AG09319 (cell line): Measurements from ENCODE around the gene AUTS2.

Experiments used
- DNase-seq: peaks from one replicate; pipeline ENCODE4 v3.0.0-alpha.2; 2010; ENCODE audit warnings: low read depth; ENCODE audit errors: extremely low read depth
- CTCF ChIP-seq: IDR thresholded peaks from 2 replicates; pipeline ENCODE4 v1.5.1; 2011; ENCODE audit warnings: low read depth, mild to moderate bottlenecking, inconsistent platforms, low read length, moderate library complexity

The AUTS2 gene

DNA sequence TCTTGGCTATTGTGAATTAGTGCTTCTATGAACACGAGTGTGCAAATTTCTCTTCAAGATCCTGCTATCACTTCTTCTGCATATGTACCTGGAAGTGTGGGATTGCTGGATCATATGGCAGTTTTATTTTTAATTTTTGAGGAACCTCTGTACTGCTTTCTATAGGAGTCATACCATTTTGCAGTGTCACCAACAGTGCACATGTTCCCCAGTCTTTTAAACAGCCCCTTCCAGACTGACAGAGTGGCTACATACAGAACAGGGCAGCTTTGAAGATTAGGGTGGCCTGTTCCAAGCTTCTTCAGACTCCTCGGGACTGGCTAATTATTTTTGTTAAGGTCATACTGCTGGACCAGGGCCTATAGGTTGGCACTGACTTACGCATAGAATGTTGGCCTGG, 82.9 kb downstream of the AUTS2 start:
- no peak for TF ChIP-seq CTCF
- no peak for DNase-seq

GRCh38 chr7:69682518-69682917, 84.2 kb downstream of the AUTS2 start:
- no peak for DNase-seq
- no peak for TF ChIP-seq CTCF

GRCh38 chr7:69683002-69683401, 84.7 kb downstream of the AUTS2 start:
- DNase-seq, result no peak
- no peak for TF ChIP-seq CTCF

DNA sequence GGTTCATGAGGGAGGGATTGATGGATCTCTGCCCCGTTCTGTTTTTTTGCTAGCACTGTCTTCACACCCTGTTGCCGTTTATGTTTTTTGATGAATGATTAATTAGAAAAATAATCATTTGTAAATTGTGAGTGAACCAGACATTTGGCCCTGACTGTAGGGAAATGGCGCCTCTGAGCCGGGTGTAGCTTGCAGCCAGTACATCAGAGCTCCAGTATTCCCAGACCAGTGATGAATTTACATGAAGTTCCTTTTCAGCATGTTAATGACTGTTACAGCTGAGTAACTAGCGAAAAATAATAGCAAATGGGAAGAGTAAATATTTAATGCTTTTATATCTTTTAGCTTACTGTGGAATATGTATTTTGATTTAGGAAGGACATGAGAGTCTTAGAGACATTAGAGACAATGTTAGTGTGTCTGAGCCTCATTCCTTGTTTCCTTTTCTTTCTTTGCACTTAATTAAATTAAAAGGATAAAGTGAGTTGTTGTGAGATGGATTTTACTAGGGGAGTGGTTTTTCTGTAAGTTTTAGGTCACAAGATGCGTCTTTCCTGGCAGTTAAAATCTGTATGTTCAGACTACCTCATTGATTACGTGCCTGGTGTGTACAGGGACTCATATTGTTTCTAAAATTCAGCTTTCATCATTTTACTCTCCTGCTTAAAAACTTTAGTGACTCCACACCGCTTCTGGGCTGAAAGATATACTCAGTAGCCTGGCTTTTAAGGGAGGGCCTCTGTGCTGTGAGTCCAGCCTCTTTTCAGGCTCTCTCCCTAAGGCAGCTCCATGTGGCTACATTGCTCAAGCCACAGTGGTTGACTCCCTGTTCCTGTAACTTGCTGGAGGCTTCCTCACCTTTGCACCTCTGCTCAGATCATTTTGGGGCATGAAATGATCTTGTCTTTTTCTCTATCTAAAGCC, 86.4 kb downstream of the AUTS2 start:
- no peak for DNase-seq
- TF ChIP-seq CTCF, result no peak

GRCh38 chr7:69685293-69685631, 87.0 kb downstream of the AUTS2 start:
- TF ChIP-seq CTCF, result no peak
- no peak for DNase-seq

- no peak for DNase-seq
- TF ChIP-seq CTCF, result no peak
These were observed 88.1 kb downstream of the AUTS2 start for GRCh38 chr7:69686366-69686765.

DNA sequence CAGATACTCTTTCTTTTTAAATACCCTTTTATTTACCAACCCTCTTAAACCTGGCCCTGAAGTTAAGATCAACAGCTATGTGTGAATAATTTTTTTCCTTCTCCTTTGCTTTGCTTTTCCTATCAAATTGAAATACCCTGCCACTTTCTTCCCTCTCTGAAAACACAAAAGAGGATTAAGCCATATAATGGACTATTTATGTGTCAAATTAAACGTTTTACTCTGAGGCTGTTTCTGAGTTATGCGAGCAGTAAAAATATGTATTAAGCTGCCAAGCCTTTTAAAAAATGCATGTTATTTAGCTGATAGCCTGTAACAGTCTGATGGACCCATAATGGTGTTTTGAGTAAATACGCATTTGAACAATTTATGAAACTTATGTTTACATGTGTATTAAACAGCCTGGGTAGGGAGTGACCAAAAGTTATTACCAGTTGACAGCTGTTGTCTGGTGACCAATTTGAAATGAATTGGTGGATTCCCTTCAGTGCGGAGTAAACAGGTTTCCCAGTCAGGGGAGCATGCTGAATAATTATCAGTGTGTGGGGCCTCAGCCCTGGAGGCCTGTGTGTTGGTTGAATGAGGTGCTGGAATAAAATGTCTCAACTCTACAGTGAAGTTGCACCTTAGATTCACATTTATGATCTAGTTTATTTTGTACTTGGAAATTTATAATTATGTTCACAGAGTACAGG, 89.6 kb downstream of the AUTS2 start:
- DNase-seq, result no peak
- TF ChIP-seq CTCF, result no peak
